ENCODE results near the gene KCNB1.

GRCh38 chr20:49447946-49448809, 34.3 kb downstream of the KCNB1 start:
- TF ChIP-seq TAF1 (IDR thresholded peaks at IDR 0.05; ENCODE audit: low read depth, low read length) (no peak), POLR2AphosphoS5 (IDR thresholded peaks at IDR 0.05; ENCODE audit: low read depth, low read length) (no peak), SPI1 (IDR thresholded peaks at IDR 0.05; ENCODE audit: low read depth, low read length) (no peak), POLR2A (IDR thresholded peaks at IDR 0.05; ENCODE audit: low read depth, low read length) (no peak)
